HUDEP-2 (cell line): ENCODE results near the gene TBKBP1.

ENCODE experiments used
- DNase-seq, 76 experiments: peaks; one replicate each; lab custom pipeline; 2025; ENCODE audit not compliant: unreplicated experiment in 76 of 76; lab: John Stamatoyannopoulos, UW

Gene TBKBP1

DNA sequence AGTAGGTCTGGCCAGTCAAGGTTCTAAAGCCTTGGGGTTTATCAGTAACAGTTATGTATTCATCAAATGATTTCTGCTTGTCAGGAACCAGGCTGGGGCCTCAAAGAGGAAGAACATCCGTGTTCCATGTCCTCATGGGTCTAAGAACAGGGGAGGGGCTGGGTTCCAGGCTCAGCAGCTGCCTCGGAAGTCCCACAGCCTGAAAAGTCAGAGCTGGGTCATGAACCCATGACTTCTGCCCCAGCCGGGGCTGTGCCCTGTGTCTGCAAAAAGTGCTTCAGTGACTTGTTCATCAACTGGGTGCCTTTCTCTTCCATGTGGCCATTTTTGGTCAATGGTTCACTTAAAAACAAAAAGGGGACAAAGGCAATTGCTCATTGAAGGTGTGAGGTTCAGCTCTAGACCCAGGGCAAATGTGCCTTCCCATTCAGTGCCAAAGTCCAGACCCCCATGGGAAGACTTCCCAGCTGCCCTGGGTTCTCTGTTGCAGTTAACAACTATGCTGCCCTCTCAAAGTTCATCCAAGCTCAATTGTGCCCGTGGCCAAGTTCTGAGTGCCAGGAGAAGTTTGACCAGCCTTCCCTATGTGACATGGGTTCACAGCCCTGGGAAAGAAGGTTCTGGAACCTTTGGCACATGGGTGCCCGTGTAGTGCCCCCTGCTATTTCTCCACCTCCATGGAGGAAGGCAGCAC, 18.5 kb downstream of the TBKBP1 start:
- DNase-seq = no peak

DNA sequence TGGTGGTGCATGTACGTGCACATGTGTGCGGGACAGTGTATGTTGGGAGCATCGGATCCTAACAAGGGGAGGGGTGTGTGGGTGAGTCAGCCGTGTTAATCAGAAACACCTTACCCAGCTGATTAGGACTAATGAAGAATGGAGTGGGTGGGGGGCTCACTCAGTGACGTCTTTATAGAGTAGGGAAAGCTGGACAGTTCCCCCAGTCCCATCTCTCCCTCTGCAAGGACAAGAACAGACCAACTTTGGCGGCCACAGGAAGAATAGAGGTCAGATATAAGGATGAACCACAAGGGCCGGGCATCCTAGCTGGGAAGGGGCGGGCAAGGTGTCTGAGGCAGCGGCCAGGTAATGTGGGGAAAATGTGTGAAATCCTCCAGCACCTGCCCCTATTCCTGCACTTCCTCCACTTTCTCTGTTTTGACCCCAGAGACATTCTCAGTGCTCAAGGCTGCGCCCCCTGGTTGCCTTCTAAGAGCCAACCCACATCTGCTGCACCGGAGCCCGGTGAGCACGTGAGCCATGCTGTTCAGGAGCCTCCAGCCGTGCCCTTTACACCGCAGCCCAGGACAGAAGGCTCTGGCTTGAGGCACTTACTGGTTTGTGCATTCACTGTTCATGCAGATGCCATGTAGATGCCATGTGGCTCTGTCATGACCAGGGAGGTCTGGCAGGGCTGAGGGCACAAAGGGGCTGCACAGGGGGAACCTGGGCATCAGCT, 20.2 kb downstream of the TBKBP1 start:
- DNase-seq = no peak

DNA sequence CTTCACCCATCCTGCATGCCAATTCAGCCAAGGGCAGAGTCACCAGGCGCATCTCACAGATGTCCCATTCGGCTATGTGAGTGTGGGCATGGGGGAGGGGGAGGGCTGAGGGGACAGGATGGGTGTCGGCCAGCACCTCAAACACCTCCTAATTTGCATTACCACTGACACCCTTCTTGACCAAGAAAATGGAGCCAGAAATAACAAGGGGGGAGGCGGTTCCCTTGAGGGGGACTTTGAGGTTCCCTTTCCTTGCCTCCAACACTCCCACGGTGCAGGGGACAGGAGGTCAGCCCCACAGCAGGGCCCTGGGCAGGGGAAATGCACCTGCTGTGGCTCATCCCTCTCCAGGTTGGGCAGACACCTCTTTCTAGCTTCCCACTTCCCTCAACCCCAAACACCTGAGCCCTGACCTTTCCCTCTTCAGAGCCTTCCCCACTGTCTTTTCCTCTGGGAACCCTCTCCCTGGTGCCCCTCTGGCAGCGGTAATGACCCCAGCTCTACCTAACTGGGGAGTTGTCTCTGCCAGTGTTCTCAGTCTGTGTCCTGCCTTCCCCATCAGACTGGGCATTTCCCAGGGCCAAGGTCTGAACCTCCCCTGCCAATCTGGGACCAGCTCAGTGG, 20.9 kb downstream of the TBKBP1 start:
- no peak for DNase-seq

DNA sequence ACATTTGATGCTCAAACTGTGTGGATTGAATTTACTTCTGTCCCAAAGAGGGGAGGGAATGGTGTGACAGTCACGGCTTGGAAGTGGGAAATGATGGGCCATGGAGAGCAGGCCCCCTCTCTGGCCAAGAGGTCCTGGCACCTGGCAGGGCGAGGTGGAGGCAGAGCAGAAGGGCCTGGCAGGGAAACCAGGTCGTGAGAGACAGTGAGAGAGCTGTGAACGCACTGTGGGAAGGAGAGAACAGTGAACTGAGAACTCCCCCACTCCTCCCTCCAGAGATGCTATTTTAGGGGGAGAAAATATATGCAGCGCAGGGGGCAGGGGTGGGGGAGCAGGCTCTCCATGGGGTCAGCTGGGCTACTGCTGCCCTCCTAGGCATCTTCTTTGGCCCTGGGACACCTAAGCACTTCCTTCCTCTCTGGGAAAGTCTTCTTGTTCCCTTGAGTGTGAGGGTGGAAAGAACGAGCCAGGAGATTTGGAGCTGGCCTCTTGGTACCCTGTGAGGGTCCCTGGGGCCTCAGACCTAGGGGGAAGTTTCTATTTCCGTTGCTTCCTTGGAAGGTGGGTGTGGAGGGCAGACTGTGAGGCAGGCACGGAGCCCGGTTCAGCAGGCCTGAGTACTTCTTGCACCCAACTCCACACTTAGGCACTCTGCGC, 21.8 kb downstream of the TBKBP1 start:
- DNase-seq = no peak

DNA sequence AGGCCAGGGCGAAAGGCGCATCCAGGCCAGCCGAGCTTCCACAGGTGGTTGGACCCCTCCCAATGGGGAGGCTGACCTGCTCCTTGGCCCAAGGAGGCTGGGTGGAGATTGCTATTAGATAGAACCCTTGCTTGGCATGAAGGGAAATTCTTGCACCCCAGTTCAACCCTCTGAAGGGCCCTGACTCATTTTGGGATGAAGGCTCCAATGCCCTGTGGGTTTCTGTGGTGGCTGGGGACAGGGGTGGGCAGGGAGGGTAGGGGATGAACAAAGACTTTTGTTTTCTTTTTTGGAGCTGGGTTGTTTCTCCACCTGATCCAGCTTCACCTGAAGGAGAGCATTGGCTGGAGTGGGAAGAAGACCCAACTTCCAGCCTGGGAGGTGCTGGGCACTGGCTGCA, 22.4 kb downstream of the TBKBP1 start:
- no peak for DNase-seq

DNA sequence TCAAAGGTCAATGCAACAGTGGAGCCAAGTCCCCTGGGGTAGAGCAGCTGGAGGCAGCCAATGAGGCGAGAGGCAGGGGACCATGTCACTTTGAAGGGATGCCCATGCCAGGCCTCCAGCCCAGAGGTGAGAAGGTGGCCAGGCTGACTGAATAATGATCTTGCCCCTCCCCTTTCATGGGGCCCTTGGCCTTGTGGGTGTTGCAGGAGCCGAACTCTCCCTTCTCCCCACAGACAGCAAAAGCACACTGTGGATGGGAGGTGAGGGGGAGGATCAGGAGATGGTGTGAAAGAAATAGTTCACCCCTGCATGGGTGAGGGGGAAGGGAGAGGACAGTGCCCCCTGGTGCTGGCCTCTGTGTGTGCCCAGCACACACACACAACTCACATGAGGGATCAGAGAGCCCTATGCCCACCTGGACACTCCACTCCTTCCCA, 23.3 kb downstream of the TBKBP1 start:
- peak in 2 of 76 experiments; percentile 8 to 17 for DNase-seq

DNA sequence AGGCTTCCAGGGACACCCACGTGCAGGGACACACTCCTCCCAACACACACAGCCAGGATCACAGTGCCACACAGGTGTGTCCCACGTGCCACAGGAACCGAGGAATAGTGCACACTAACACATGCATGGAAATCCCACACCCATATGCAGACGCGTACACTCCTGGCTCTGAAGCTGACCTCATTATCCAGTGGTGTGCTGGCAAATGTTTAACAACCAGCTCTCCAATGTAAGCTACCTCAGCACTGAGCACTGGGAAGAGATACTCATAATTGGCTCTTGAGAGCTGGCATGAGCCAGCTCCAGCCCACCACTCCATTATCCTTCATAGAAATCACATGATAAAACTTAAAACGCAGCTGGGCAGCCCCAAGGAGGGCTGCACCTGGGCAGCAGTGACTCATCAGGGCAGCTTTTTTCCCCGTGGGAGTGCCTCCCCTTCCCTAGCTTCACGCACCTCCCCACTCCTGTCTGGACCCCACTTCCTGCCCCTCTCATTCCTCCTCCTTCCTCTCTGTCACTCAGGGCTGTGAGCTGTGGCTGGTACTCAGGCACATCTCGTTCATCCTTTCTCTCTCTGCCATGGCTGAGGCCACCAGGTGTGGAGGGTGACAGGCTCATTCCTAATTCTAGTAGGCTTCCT, 24.1 kb downstream of the TBKBP1 start:
- DNase-seq = no peak

DNA sequence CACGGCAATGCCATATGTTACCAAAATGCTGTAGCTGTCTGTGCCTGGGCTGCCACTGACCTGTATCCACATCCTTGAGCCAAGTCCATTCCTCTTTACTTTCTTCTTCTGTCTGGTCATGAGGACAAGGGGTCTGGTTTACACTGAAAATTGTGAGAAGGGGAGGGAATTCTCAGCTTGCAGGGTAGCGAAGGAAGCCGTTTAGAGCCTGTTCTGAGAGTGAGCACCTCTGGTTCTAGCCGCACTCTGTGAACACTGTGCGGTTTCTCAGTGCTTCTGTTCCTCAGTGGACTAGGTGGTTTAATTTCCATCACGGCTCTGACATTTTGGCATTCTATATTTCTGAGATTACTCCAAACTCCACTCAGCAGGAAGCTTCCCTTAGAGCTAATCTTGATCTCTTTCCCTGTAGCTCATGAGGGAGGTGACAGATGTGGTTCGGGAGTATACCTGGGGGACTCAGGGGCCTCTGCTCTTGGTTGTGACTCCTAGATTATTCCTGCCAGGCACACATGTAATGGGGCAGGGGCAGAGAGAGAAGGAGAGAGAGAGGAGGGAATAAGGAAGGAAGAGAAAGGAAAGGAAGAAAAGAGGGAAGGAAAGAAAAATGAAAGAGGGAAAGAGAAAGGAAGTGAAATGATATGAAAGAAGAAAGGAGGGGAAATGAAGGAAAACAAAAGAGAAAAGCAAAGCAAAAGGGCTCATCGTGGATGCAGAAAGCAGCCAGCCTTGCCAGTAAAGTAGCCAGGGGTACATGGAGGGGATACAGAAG, 24.9 kb downstream of the TBKBP1 start:
- DNase-seq = no peak

DNA sequence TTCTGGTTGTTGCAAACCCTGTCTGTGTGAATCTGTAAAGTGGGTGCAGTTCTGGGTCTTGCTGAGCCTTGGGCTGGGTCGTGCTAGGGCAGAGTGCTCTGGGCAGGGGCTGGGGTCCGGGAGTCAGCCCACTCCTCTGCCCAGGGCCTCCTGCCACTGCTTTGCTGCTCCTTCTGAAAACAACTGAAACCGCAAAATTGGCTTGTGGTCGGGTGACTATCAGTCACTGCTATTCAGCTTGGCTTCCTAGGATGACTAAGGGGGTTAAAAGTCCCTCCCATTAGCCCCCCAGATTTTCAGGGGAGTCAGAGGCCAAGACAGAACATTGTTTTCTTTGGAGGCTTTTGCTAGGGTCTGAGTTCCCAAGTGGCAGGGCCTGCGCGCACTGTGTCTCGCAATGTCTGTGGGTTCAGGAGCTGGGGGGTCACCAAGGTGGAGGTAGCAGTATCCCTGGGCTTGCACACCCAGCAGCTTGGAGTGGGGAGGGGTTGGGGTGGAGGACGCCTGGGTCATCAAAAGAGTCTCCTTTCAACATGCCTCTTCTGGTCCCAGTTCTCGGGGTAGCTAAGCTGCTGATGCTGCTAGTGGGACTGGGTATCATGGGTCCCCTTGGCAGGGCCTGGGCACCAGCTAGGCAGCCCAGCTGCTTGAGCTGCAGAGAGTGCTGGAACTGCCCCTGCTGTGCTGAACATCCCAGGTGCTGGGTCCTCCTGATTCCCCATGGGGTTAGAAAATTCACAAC, 25.6 kb downstream of the TBKBP1 start:
- DNase-seq = peak in 3 of 76 experiments; percentile 21 to 34 (median 24)

DNA sequence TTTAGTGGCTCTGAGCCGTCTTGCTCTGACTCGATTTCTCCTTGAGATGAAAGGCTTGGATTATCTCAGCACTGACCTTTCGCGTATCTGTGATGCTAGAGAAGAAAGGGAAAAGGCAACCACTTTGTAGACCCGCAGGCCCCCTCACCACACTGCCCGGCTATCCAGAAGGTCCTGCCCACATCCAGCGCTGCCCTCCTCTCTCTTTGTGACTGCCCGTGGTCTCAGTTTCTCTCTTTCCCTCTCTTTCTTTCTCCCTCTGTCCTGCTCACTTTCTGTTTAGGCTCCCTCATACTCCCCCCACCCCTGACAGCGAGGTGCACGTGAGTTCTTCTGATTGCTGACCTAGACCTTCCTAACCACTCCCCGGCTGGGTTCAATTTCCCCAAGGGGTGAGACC, 26.2 kb downstream of the TBKBP1 start:
- DNase-seq = no peak

DNA sequence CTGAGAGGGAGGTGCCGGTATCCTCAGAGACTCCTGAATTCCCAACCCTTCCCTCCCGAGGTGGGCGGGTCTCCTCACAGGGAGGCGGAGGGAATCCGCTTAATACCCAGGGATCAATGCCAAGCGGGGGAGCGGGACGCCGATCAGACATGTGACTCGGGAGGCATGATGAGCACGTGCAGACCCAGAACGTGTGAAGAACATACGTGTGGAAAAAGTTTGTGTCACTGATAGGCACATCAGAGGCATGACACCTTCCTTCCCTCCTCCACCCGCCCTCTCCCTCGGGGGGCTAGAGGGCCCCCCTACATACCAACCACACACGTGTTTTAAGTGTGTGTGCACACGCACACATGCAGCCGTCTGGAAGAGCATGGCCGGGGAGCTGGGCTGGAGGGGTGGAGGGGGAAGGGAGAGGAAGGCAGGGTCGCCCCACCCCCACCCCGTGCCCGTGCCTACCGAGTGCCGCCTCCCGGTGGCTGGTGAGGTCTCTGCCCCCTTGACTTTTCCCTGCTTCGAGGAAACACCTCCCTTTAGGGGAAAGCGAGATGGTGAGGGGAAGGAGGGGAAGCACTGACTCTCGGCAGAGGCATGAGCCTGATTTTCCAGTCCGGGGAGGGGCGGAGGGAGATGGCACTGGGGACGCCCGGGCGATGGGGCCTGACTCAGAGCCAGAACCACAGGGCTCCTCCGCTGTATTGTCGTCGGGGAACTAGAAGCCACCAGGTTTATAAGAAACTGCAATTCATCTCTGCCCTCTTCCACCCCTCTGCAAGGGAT, 27.0 kb downstream of the TBKBP1 start:
- DNase-seq = peak in 21 of 76 experiments; percentile 6 to 70 (median 15)

DNA sequence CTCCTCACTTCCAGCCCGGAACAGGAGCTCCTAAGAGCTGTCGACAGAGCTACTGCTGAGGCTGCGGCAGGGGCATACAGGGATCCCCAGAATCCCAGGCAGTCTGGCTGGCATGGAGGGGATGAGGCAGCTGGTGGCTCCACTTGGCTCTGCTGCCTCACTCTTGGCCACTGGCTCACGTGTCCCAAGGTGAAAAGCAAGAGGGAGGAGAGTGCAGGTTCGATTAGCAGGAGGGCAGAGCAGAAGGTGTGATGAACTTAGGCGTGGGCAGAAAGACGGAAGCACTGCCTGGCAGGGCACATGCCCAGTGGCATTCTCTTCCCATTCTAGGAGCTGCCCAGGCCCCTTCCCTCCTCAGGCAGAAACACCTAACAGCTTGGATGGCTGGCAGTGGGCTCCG, 27.8 kb downstream of the TBKBP1 start:
- no peak for DNase-seq

DNA sequence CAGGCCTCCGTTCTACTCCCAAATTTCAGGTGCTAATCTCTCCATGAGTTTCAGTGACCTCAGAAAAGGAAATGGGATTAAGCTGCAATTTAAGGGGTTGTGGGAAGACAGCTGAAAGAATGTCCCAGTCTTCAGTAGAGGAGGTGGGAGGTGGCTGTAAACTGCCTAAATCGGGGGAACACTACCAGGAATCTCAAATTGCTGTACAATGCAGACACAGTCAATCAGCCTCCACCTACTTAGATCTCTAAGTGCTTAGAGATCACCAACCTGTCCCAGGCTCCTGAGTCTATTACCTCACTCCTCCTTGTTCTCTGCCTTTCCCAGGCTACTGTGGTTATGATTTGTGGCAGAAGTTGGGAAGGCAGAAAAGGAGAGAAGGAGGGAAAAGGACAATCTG, 30.7 kb downstream of the TBKBP1 start:
- DNase-seq = no peak

DNA sequence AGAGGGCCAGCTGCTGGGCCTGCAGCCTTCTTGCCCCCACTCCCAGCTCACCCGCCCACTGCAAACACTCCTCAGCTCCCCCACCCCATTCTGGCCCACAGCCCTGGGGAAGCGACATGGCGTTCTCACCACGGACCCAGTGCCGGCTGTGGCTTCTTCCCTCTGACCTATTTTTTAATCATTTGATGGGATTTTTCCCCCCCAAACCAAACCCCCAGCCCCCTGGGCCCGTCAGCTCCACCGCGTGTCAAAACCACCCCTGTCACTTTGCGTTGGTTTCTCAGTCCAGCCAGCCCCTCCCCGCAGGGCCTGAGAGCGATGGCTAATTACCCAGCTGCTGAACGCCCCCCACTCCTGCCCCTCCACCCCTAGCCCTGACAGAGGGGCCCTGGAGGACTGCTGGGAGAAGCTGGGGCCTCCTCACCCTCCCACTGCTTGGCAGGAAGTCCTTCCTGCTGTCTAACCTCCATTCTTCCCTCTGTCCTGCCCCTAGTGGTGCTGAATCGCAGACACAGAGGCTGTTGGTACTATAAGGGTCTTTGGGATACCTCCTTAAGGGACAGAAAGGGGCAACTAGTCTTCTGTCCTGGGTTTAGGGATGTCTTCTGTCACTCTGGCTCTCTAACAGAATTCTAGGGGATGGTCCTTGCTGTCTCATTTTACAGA, 31.6 kb downstream of the TBKBP1 start:
- no peak for DNase-seq

DNA sequence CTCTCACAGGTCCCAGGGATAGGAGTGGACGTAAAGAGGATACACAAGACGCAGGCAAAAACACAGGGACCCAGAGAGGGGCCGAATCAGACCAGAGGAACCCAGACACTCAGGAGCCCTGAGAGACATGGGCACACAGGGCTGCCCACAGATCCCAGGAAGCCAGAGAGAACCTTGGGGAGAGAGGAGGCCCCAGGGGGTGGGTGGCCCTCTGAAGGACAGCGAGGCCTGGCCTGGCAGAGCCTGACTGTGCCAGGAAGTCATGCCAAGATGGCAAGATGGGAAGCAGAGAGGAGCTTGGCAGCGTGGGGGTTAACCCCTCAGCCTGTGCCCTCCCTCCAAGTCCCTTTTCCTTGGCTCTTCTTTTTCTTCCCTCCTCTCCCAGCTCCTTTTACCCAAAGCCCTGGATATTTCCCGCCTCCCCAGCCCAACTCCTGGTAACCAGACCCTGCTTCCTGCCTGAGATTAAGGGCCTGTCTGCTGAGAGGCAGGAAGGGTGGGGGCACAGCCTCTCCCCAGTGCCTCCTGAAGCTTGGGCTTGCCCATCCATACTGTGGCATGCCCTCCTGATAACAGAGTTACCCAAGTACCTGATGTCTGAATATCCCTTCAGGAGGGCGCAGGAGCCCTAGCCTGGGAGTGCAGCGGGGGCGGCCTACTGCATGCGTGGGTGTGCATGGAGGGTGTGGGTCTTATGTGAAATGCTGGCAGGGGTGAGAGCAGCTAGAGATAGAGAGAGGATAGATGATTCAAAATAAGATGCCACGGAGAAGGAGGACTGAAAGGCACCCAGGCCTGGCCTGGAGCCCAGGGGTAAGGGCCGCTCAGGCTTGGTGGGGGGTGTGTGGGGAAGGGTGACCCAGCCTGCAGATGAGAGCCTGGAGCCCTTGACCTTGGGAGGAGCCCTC, 33.1 kb downstream of the TBKBP1 start:
- no peak for DNase-seq

DNA sequence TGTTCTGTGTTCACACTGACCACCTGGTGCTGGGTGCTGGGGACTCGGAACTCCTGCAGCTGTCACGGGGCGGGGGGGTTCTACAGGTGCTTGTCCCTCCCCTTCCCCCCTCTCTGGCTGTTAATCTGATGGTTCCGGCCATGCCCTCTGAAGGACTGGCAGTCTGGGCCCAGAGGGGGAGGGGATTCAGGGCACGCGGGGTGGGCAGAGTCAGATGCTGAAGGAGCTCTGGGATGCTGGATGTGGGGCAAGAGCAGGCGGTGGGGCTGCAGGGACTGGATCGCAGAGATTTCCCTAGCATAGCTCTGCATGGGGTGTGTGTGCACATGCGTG, 33.7 kb downstream of the TBKBP1 start:
- DNase-seq = no peak

DNA sequence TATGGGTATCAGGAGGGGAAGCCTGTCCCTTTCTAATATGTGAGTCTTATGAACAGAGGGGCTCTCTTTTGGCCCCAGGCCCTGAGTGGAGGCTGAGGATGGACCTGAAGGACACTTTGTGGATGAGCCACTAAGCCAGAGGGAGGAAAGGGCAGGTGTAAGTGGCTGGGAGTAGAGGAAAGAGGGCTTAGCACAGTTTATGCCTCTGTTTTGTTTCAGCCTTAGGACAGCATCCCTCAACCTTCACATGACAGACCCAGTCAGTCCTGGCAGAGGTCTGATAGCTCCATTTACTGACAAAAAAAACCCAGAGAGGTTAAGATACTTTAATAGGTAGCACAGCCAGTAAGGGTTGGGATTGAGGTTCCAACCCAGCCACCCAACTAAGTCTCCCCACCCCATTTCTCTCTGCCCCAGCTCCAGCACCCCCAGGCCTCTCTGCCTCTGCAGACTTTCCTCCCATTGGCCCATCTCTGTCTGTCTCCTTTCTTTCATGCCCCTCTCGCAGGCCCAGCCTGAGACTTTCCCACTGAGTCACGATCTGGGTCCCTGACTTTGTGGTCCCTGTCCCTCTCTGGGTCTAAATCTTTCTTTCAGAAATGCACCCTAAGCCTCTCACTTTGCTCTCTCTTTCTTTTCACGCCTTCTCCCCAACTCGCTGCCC, 34.4 kb downstream of the TBKBP1 start:
- no peak for DNase-seq
